HG02938 (cell line): Measurements from ENCODE around the gene SLC38A8.

Experiments
- ATAC-seq: cut with Tn5 transposase; IDR thresholded peaks from one replicate; pipeline ENCODE4 v1.9.1; 2021; ENCODE audit warnings: mild to moderate bottlenecking, moderate library complexity; ENCODE audit not compliant: unreplicated experiment

The SLC38A8 gene

DNA sequence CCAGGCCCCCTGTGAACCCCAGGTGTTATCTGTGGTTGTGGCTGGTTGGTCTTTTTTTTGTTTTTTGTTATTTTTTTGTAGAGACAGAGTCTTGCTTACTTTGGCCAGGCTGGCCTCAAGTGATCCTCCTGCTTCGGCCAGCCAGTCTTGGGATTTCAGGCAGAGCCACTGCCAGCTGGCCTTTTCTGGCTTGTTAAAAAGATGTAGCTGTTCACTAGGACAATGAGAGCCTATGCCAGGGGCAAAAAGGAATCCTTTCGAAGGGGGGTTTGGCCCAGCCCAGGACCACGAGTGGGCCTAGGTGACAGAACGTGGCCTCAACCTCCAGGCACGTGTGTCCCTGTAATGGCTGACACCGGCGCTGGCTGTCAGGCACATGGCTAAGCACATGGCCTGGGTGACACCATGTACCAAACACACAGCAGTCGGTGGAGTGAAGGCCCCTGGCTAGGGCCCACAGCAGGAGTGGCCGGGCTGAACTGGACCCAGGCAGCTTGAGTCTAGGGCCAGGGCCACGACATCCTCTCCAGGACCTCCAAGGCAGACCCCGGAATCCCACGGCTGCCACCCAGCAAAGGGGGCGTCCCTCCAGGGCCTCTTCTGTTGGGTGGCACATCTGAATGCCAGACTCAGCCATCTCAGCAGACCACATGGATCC is 6.9 kb upstream of the SLC38A8 start:
- ATAC-seq = no peak

DNA sequence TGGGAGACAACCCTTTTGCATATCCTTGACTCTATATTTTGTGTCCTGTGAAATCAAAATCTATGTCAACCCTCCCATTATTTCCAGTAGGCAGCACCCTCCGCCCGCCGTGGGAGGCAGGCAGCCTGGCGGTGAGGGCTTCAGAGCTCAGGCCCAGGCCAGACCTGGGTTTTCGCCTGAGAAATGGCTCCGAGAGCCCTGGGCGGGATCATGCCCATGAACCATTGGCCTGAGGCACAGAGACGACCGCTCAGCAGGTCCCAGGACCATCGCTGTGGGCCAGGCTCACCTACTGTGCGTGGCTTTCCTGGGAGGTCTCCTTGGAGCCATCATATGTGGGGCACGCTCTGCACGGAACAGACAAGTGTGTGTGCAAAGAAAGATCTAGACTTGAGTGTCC is 6.3 kb upstream of the SLC38A8 start:
- no peak for ATAC-seq

DNA sequence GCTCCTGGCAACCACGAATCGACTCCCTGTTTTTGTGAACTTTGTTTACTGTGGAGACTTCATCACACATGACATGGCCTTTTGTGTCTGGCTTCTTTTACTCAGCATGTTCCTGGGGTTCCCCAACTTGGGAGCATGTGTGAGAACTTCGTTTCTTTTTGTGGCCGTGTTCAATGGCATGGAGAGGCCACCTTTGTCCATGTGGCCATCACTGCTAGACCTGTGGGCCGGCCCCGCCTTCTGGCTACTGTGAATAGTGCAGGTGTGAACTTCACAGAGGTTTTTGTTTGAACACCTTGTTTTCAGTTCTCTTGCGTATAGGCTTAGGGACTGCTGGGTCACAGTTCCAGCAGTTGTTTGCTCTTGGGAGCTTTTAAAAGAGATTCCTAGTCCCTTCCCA is 5.7 kb upstream of the SLC38A8 start:
- no peak for ATAC-seq

DNA sequence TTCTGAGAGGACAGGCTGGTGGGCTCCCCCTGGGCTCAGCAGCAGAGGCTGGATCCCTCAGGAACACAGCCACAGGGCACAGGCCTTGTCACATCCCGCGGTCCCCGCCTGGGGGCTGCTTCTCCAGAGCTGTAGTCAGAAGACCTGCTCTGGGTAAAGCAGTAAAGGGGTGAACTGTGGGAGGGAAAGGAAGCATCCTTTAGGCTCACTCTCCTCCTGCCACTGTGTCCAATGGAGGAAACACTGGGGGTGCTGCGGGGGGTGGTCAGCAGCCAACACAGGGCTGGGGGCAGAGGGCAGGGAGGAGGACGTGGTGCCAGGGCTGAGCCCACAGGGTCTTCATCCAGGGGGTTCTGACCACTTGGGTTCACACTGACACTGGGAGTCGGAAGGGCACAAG is 5.0 kb upstream of the SLC38A8 start:
- ATAC-seq = no peak

DNA sequence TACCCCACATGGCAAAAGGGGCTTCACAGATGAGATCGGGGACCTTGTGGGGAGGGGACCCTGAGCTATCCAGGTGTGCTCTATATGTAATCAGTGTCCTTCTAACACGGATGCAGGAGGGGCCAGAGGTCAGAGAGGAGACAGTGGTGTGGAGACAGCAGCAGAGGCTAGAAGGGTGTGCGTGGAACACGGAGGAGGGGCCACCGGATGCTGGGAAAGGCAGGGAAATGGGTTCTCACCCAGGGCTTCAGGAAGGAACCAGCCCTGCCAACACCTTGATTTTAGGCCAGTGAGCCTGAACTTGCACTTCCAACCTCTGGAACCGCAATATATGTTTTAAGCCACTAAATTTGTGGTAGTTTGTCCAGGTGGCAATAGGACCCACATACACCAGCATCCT is 4.6 kb upstream of the SLC38A8 start:
- ATAC-seq = no peak

DNA sequence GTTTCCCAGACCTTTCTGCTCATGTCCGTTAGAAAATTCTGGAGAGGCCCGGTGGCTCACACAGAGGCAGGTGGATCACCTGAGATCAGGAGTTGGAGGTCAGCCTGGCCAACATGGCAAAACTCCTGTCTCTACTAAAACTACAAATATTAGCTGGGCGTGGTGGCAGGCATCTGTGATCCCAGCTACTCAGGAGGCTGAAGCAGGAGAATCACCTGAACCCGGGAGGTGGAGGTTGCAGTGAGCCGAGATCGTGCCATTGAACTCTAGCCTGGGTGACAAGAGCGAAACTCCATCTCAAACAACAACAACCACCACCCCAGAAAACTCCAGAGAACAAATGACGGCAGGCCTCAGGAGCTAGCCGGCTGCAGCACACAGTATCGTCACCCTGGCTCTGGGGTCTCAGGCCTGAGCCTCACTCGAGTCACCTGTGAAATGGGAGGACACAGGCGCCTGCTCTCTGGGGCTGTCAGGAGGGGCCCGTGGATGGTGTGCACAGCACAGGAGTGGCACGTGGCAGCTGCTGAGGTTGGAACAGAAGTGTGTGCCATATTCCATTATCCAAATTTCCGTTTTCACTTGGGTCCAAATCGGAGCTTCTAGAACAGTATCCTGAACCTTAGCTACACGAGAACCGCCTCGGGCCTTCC is 3.3 kb upstream of the SLC38A8 start:
- no peak for ATAC-seq

DNA sequence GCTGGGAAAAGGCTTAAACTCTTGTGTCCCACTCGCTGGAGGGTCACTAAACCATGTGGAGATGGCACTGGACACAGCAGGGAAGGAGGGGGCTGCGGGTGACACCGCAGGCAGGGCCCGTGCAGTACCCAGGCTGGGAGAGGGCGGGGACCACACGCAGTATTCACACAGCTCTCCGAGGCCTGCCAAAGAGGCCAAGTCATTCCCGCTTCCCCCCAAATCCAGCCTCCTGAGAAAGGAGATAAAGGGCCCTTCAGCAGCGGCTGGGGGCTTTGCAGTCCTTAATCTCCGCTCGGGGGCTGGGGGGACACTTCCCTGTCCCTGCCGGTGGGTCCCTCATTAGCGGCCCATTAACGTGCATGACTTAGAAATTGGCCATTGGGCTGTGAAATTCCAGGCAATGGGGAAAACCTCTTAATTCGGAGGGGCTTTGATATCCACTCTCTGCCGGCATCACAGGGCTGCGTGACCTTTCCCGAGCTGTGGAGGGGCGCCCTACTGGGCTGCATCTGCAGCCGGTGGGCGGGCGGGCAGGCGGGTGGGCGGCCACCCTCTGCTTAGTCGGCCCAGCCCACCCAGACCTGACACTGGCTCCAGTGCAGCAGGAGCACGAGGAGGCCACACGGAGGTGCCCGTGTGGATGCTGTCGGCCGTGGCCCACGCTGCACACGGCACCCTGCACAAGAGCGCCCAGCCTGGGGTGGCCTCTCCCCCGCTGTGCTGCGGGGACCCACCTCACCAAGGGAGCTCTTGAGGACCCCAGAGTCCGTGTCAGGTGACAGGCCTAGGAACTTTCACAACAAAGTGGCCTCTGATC is 2.6 kb upstream of the SLC38A8 start:
- no peak for ATAC-seq

DNA sequence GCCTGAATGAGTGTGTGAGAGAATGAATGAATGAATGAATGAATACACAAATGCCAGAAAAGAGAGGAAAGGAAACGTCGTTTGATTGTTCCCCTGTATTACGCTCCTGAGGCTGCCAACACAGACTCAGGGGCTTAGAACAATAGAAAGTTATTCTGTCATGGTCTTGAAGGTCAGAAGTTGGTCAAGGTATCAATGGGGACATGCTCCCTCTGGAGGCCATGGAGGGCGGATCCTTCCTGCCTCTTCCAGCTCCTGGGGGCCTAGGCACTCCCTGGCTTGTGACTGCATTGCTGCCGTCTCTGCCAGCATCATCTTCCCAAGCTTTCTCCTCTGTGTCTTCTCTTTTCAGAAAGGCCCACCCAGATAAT is 1.5 kb upstream of the SLC38A8 start:
- ATAC-seq = no peak

DNA sequence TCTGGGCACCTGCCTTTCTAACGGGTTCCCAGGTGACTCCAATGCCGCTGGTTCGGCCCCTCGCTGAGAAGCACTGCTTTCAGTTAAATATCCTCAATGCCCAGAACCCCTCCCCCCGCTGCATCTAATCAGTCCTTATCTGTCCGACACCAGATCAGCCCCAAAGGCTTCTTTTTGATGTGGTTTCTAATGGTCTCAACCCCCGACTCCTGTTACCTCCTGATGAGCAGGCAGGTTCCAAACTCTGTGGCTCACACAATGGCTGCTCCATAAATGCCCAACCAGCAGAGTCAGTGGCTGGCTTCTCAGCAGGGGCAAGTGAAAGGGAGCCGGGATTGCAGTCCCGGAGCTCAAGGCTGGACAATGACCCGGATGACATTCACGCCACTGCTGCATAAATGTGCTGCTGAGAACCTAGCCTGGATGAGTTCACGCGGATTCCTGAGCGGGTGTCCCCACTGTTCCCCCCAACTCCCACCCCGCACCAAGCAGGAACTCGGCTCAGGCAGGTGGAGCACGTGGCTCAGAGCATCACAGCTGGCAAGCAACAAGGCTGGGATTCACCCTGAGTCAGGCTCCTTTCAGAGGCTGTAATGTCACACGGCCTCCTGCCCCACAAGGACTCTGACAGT is 1.0 kb upstream of the SLC38A8 start:
- no peak for ATAC-seq

DNA sequence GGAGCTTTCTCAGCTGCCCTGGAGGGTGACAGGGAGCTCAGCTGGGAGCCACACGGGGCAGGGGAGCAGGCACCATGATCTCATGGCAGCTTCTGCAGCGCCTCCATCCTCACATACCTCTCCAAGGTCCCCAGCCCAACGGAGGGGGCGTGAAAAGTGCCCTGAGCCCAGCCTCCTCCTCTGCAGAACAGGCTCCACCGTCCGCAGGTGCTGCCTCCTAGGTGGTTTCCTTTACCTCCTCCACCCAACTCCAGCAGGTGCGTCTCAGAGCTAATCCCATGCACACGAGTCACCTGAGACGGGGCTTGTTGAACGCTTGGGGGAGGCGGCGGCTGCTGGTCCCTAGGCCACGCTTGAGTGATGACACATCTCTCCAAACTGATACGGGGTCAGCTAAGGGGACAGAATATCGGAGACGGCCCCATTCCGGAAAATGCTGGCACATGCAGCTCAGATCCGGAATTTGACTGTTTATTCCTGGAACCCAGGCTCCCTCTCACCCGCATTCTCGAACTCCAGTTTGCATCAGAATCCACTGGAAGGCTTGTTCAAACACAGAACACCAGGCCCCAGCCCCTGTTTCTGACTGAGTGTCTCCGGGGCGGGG is 387 bp upstream of the SLC38A8 start:
- ATAC-seq = no peak

DNA sequence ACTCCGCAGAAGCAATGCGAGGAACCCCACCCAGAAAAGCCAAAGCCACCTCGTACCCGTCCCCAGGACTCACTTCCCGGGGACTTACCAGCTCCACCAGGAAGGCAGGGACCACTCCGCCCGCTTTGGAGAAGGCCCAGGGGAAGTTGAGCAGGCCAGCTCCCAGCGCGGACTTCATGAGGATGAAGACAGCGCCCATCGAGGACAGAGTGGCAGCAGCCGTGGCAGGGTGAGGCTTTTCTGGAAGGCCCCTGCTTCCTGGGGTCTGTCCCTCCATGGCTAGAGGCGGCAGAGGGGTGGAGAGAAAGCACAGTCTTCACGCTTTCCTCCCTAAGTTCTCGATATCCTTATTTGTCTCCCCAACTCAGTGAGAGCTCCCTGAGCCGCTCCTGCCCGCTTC is 714 bp downstream of the SLC38A8 start:
- no peak for ATAC-seq

DNA sequence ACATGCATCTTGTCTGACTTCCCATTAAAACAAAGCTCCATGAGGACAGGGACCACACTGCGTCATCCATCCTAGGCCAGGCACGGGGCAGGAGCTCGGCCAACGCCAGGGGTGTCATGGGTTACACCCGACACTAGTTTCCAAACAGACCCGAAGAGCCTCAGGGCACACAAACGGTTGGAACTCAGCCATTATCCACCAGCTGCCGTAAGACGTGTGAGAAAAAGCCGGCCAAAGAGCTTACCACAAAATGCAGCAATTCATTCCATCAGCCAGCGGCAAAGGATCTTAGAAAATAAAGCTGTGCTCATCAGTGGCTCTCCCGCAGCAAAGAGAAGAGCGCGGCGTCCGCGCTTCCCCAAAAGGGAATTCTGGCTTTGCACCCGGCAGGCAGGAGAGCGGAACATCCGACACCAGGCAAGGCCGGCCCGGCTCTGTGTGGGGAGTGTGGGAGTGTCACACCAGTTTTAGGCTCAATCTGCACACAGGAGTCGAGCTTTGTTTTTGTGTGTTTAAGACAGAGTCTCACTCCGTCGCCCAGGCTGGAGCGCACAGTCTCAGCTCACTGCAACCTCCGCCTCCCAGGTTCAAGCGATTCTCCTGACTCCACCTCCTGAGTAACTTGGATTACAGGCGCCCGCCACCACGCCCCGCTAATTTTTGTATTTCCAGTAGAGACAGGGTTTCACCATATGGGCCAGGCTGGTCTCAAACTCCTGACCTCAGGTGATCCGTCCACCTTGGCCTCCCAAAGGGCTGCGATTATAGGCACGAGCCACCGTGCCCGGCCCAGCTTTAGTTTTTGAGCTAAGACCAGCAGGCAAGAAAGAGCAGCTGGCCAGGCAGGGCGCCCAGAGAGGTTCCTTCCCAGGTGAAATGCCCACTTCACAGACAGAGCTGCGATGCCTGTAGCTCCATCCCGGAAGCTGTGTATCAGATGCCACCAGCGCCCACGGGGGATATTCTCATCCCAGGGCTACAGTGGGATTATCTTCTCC is 1.5 kb downstream of the SLC38A8 start:
- ATAC-seq = no peak

DNA sequence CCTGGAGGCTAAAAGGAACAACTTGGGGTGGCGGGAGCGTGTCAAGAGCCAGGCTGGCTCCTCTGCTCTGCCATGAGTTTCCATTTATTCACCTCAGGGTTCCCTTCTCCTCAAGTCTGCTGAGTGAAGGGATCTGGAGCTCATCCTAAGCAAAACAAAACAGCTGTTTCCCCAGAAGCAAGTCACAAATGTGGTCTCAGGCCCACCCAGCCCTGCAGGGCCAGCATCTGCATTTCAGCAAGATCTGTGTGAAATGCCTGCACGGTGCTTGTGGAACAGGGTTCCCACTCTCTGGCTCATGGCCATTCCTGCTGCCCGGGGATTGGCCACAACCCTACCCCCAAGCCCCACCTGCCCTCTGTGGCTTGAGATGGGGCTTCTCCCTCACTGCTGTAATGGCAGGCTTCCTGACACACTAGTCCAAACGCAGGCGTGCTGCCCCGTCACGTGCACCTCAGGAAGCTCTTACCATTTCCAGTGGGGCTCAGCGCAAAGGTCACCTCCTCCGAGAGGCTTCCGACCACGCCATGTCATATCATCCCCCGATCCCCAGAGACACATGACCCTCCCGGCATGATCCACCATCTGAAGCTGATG is 2.3 kb downstream of the SLC38A8 start:
- ATAC-seq = no peak

DNA sequence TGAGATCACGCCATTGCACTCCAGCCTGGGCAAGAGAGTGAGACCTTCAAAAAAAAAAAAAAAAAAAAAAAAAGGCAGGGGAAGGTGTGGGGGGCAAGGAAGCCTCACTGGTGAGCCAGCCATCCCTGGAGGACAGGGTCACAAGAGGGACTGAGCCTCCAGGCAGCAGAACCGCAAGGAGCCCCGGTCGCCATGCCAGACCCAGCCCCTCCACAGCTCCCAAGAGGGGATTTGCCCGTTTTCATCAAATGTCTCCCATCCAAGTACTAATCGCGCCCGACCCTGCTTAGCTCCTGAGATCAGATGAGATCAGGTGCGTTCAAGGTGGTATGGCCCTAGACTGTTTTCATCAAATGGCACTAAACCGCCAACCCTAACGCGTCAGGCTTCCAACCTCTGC is 2.9 kb downstream of the SLC38A8 start:
- no peak for ATAC-seq

DNA sequence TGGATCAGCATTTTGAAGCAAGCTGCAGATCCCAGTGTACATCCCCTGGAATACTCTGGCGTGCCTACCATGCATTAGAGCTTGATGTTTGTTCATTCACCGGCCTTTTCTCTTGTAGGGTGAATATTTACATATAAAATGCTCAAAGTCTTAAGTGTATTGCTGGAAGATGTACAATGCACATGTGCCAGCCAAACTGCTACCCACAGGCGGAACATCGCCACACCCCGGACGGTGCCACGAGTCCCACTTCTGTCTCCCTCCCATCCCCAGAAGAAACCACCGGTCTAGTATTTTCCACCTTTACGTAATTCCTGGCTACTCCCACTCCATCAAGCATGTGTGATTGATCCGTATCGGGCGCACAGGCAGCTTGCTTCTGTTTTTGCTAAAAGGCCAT is 4.1 kb downstream of the SLC38A8 start:
- no peak for ATAC-seq

DNA sequence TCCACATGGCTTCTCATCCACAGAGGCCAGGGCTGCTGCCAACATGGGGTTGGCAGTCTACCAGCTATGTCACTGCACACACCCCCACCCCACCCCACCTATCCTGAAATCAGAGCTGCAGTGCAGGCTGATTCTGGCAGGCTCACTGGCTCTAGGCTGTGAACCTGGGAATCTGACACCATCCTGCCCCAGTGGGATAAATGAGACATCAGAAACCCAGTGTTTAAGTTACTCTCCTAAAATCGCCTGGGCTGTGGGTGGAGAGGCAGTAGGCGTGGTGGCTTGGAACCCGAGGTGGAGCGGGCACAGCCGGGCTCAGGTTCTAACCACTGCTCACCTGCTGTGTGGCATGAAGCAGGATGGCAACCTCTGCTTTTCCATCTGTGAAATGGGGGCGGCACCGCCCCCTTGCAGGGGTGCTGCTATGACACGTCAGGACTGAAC is 5.6 kb downstream of the SLC38A8 start:
- ATAC-seq = no peak

DNA sequence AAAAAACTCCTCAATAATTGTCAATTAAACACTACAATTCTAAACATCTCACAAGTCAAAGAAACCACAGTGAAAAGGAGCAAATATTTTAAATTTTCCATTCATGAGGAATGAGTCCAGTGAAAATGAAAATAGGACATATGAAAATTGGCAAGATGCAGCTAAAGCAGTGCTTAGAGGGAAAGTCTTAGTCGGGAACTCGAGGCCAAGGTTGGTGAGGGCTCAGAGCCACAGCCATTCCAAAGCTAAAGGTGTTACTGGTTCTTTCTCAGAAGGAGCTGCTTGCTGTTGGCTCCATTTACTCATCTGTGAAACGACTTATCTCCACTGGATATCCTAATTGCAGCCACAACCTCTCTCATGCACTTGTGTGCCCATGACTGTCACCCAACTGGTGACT is 6.5 kb downstream of the SLC38A8 start:
- no peak for ATAC-seq

DNA sequence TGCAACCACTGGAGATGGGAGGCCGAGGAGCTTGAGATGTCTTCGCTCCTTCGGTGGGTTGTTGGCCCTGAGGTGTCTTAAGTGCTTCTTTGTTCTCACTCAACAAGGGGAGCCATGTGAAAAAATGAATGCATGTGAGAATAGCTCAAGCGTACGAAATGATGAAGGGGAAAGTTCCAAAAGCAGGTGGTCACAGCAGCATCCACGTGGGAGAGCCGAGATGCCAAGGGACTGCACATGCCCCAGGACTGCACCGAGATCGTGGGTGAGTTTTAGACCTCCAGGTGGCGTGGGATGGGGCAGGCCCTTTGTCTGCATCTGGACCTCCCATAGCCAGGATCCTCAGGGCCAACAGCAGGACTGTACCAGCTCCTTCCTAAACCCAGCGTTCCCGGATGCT is 8.1 kb downstream of the SLC38A8 start:
- ATAC-seq = no peak
